ENCODE results near the gene CGB5.

The CGB5 gene

DNA sequence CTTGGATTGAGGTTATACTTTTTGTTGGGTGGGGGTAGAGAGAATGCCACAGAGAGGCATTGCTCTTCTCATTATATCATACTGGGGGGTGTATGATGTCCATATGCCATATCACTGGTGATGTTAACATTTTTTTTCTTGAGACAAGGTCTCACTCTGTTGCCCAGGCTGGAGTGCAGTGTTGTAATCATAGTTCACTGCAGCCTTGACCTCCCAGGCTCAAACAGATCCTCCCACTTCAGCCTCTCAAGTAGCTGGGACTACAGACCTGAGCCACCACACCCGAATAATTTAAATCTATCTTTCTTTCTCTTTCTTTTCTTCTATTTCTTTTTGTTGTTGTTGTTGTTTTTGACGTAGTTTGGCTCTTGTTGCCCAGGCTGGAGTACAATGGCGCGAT lies 36.7 kb downstream of the CGB5 start:
- POLR2A ChIA-PET: no interaction called here

GRCh38 chr19:49081273-49081672 lies 37.6 kb downstream of the CGB5 start:
- no peak overlapping the region for H3K4me3 ChIP-seq (ENCODE audit: low read depth, low read length)
- no peaks in the 10 kb centered on the region for H3K9me3 ChIP-seq (ENCODE audit: control insufficient read depth, insufficient read depth, low read depth, low read length)
- ChIA-PET POLR2A (no interaction called here), CTCF (interaction anchor here (0.6 to 2.2 kb wide), 6 partner anchors 7 to 144 kb away, joined by 3 to 10 read pairs (median 4); no protein-coding TSS in a partner anchor)
- no peak overlapping the region for H3K27ac ChIP-seq (ENCODE audit: extremely low read depth, low read depth, low read length)
- H3K36me3 ChIP-seq (ENCODE audit: control insufficient read depth in 2 of 2, insufficient read depth in 1 of 2, low read length in 2 of 2): peaks cover 0 to 4% of the 10 kb centered on the region in 2 experiments; a peak in 2 of 3 replicates
- peaks cover 3% of the 10 kb centered on the region; the same call in 1 of the 2 replicates for H3K4me1 ChIP-seq (ENCODE audit: control insufficient read depth, insufficient read depth, low read length)
- TF ChIP-seq ZNF76 (tag by site-specific recombination; IDR thresholded peaks at IDR 0.05; ENCODE audit: borderline replicate concordance, low read depth): no peak
- TF ChIP-seq ZNF660 (tag by site-specific recombination; IDR thresholded peaks at IDR 0.05): no peak
- no peak for TF ChIP-seq ZNF530 (tag by site-specific recombination; IDR thresholded peaks at IDR 0.05; ENCODE audit: low read depth)
- TF ChIP-seq ZNF169 (tag by site-specific recombination; IDR thresholded peaks at IDR 0.05): no peak
- TF ChIP-seq ZNF521 (tag by site-specific recombination; IDR thresholded peaks at IDR 0.05): no peak
- no peak for TF ChIP-seq REST (tag by site-specific recombination; IDR thresholded peaks at IDR 0.05)
- no peak for TF ChIP-seq ZBTB8A (tag by site-specific recombination; IDR thresholded peaks at IDR 0.05)
- TF ChIP-seq ZNF624 (tag by site-specific recombination; IDR thresholded peaks at IDR 0.05): no peak

More for the DNA sequence above, 36.7 kb downstream of the CGB5 start:
- H3K27ac ChIP-seq (ENCODE audit: extremely low read depth, low read depth, low read length): no peak overlapping the region
- CTCF ChIA-PET: no interaction called here
- H3K4me1 ChIP-seq (ENCODE audit: control insufficient read depth, insufficient read depth, low read length): peaks cover 3% of the 10 kb centered on the region; the same call in 1 of the 2 replicates
- H3K4me3 ChIP-seq (ENCODE audit: low read depth, low read length): no peak overlapping the region
- no peaks in the 10 kb centered on the region for H3K9me3 ChIP-seq (ENCODE audit: control insufficient read depth, insufficient read depth, low read depth, low read length)
- TF ChIP-seq ZNF544 (tag by site-specific recombination; IDR thresholded peaks at IDR 0.05) (no peak), ZNF561 (tag by site-specific recombination; IDR thresholded peaks at IDR 0.05; ENCODE audit: borderline replicate concordance) (no peak), ZNF140 (tag by site-specific recombination; IDR thresholded peaks at IDR 0.05) (no peak), ZNF23 (tag by site-specific recombination; IDR thresholded peaks at IDR 0.05; ENCODE audit: borderline replicate concordance) (no peak), ZNF155 (tag by site-specific recombination; IDR thresholded peaks at IDR 0.05) (no peak)
- no peaks in the 10 kb centered on the region for H3K36me3 ChIP-seq (ENCODE audit: control insufficient read depth in 2 of 2, insufficient read depth in 1 of 2, low read length in 2 of 2)

- CTCF ChIA-PET: interaction anchor here (1.0 kb wide), 1 partner anchor 11 kb away, joined by 3 read pairs; no protein-coding TSS in a partner anchor
- POLR2A ChIA-PET: no interaction called here
- TF ChIP-seq ZNF433 (tag by site-specific recombination; IDR thresholded peaks at IDR 0.05; ENCODE audit: low read depth): no peak
- no peak for TF ChIP-seq ZIC2 (tag by site-specific recombination; IDR thresholded peaks at IDR 0.05)
- no peak for TF ChIP-seq KLF1 (tag by site-specific recombination; IDR thresholded peaks at IDR 0.05)
- no peak for TF ChIP-seq SETDB1 (IDR thresholded peaks at IDR 0.05; ENCODE audit: insufficient read length, low read length)
- TF ChIP-seq ZFP37 (tag by site-specific recombination; IDR thresholded peaks at IDR 0.05): no peak
- TF ChIP-seq, protein P1, sequence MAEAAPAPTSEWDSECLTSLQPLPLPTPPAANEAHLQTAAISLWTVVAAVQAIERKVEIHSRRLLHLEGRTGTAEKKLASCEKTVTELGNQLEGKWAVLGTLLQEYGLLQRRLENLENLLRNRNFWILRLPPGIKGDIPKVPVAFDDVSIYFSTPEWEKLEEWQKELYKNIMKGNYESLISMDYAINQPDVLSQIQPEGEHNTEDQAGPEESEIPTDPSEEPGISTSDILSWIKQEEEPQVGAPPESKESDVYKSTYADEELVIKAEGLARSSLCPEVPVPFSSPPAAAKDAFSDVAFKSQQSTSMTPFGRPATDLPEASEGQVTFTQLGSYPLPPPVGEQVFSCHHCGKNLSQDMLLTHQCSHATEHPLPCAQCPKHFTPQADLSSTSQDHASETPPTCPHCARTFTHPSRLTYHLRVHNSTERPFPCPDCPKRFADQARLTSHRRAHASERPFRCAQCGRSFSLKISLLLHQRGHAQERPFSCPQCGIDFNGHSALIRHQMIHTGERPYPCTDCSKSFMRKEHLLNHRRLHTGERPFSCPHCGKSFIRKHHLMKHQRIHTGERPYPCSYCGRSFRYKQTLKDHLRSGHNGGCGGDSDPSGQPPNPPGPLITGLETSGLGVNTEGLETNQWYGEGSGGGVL (tag by site-specific recombination; IDR thresholded peaks at IDR 0.05): no peak
- TF ChIP-seq ZNF394 (tag by site-specific recombination; IDR thresholded peaks at IDR 0.05; ENCODE audit: borderline replicate concordance): no peak
- TF ChIP-seq, protein P2, sequence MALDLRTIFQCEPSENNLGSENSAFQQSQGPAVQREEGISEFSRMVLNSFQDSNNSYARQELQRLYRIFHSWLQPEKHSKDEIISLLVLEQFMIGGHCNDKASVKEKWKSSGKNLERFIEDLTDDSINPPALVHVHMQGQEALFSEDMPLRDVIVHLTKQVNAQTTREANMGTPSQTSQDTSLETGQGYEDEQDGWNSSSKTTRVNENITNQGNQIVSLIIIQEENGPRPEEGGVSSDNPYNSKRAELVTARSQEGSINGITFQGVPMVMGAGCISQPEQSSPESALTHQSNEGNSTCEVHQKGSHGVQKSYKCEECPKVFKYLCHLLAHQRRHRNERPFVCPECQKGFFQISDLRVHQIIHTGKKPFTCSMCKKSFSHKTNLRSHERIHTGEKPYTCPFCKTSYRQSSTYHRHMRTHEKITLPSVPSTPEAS (tag by site-specific recombination; IDR thresholded peaks at IDR 0.05): peak; percentile 27; the same call in 1 of the 2 replicates
- no peak for TF ChIP-seq KLF10 (tag by site-specific recombination; IDR thresholded peaks at IDR 0.05)
- TF ChIP-seq ZNF623 (tag by site-specific recombination; IDR thresholded peaks at IDR 0.05): peak; percentile 30; the same call in 1 of the 2 replicates
- TF ChIP-seq SALL2 (tag by site-specific recombination; IDR thresholded peaks at IDR 0.05; ENCODE audit: borderline replicate concordance): no peak
These were observed 40.8 kb downstream of the CGB5 start for GRCh38 chr19:49084206-49085019.

More at GRCh38 chr19:49084206-49085019, 40.8 kb downstream of the CGB5 start:
- Histone ChIP-seq H3K27ac (ENCODE audit: extremely low read depth, low read depth, low read length) (peak overlapping the region; percentile 56), H3K36me3 (ENCODE audit: control insufficient read depth in 2 of 2, insufficient read depth in 1 of 2, low read length in 2 of 2) (peaks cover 28 to 31% of the 10 kb centered on the region in 2 experiments), H3K9me3 (ENCODE audit: control insufficient read depth, insufficient read depth, low read depth, low read length) (no peaks in the 10 kb centered on the region), H3K4me3 (ENCODE audit: low read depth, low read length) (peak overlapping the region; percentile 29), H3K4me1 (ENCODE audit: control insufficient read depth, insufficient read depth, low read length) (peaks cover 5% of the 10 kb centered on the region; the same call in 1 of the 2 replicates)
